DOHH2 (cell line): ENCODE measurements around the gene TMEM214.

ENCODE experiments used
- H3F3A ChIP-seq: fragments of 200-600 bp; sonication (generic), shearing (Covaris generic); 2 replicates; pipeline ENCODE4 v1.6.0; 2016; ENCODE audit warnings: antibody characterized with exemption, mild to moderate bottlenecking; ENCODE audit not compliant: control insufficient read depth, insufficient read depth
- H3K27ac ChIP-seq: fragments of 200-600 bp; sonication (generic); 2 replicates; pipeline ENCODE4 v1.5.1; 2014; ENCODE audit warnings: low read depth, mild to moderate bottlenecking, low read length, moderate library complexity
- H3K27me3 ChIP-seq: fragments of 200-600 bp; sonication (generic); 2 replicates; pipeline ENCODE4 v1.6.1; 2014; ENCODE audit warnings: mild to moderate bottlenecking, low read length, mixed read lengths; ENCODE audit not compliant: control insufficient read depth
- H3K36me3 ChIP-seq: fragments of 200-600 bp; sonication (generic); 2 replicates; pipeline ENCODE4 v1.6.1; 2014; ENCODE audit warnings: mild to moderate bottlenecking, low read length, moderate library complexity, mixed read lengths; ENCODE audit not compliant: control insufficient read depth
- H3K4me1 ChIP-seq: fragments of 200-600 bp; sonication (generic); 2 replicates; pipeline ENCODE4 v1.6.1; 2014; ENCODE audit warnings: mild to moderate bottlenecking, low read length, mixed read lengths; ENCODE audit not compliant: control insufficient read depth
- H3K4me2 ChIP-seq: fragments of 200-600 bp; sonication (generic); 2 replicates; pipeline ENCODE4 v1.6.0; 2014; ENCODE audit warnings: mild to moderate bottlenecking, low read length, moderate library complexity
- H3K4me3 ChIP-seq: fragments of 200-600 bp; sonication (generic); 2 replicates; pipeline ENCODE4 v1.5.1; 2014; ENCODE audit warnings: mild to moderate bottlenecking, low read length, mixed read lengths
- H3K79me2 ChIP-seq: fragments of 200-600 bp; sonication (generic); 2 replicates; pipeline ENCODE4 v1.6.1; 2014; ENCODE audit warnings: mild to moderate bottlenecking, low read length, mixed read lengths; ENCODE audit not compliant: control insufficient read depth
- H3K9me2 ChIP-seq: fragments of 200-600 bp; sonication (generic); replicated peaks from 2 replicates; pipeline ENCODE4 v1.6.1; 2014; ENCODE audit warnings: mild to moderate bottlenecking, low read length, mixed read lengths; ENCODE audit not compliant: control insufficient read depth
- H3K9me3 ChIP-seq: fragments of 200-600 bp; sonication (generic); 2 replicates; pipeline ENCODE4 v1.6.1; 2014; ENCODE audit warnings: antibody characterized with exemption, low read length, mixed read lengths; ENCODE audit not compliant: control insufficient read depth, insufficient read depth
- H4K20me1 ChIP-seq: fragments of 200-600 bp; sonication (generic); 2 replicates; pipeline ENCODE4 v1.6.0; 2014; ENCODE audit warnings: low read depth, mild to moderate bottlenecking, antibody characterized with exemption, low read length, moderate library complexity; ENCODE audit not compliant: control insufficient read depth, insufficient read depth
- EZH2phosphoT487 ChIP-seq: fragments of 200-600 bp; sonication (generic); IDR thresholded peaks from 2 replicates; pipeline ENCODE4 v1.6.1; 2017; ENCODE audit warnings: borderline replicate concordance, mild to moderate bottlenecking, antibody characterized with exemption, low read length, moderate library complexity, mixed read lengths
- TF ChIP-seq, protein P1 (sequence below): fragments of 200-600 bp; sonication (generic); IDR thresholded peaks from one replicate; pipeline ENCODE4 v1.5.1; 2014; ENCODE audit warnings: antibody characterized with exemption, mild to moderate bottlenecking, low read depth, low read length; ENCODE audit not compliant: poor library complexity, severe bottlenecking

The TMEM214 gene

DNA sequence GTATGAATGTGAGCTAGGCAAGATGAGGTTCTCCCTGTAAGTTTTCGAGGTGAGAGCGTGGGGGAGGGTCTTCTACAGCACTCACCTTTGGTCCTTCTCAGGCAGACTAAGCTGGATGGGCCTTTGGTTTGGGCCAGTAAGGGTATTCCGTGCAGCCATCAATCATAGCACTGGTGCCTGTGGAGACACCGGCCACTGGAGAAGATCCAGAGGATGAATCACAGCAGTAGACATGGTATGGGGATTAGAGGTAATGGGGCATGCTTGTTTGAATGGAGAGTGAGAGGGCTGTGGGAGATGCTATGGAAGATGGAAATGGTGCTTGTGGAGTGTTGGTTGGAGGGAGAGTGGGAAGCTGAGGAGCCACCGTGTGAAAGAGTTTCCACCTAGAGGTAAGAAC lies 46.2 kb upstream of the TMEM214 start:
- Histone ChIP-seq H3K4me2 (no peak overlapping the region), H3K36me3 (no peaks in the 10 kb centered on the region), H3K4me3 (no peak overlapping the region), H3K79me2 (no peaks in the 10 kb centered on the region), H3K27me3 (peaks cover 48% of the 10 kb centered on the region), H3K27ac (no peak overlapping the region), H3K9me2 (no peaks in the 10 kb centered on the region), H3K9me3 (no peaks in the 10 kb centered on the region), H3F3A (no peaks in the 10 kb centered on the region), H3K4me1 (no peaks in the 10 kb centered on the region), H4K20me1 (no peaks in the 10 kb centered on the region)
- no peak for TF ChIP-seq EZH2phosphoT487
- TF ChIP-seq, protein P1, sequence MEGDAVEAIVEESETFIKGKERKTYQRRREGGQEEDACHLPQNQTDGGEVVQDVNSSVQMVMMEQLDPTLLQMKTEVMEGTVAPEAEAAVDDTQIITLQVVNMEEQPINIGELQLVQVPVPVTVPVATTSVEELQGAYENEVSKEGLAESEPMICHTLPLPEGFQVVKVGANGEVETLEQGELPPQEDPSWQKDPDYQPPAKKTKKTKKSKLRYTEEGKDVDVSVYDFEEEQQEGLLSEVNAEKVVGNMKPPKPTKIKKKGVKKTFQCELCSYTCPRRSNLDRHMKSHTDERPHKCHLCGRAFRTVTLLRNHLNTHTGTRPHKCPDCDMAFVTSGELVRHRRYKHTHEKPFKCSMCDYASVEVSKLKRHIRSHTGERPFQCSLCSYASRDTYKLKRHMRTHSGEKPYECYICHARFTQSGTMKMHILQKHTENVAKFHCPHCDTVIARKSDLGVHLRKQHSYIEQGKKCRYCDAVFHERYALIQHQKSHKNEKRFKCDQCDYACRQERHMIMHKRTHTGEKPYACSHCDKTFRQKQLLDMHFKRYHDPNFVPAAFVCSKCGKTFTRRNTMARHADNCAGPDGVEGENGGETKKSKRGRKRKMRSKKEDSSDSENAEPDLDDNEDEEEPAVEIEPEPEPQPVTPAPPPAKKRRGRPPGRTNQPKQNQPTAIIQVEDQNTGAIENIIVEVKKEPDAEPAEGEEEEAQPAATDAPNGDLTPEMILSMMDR, result no peak

DNA sequence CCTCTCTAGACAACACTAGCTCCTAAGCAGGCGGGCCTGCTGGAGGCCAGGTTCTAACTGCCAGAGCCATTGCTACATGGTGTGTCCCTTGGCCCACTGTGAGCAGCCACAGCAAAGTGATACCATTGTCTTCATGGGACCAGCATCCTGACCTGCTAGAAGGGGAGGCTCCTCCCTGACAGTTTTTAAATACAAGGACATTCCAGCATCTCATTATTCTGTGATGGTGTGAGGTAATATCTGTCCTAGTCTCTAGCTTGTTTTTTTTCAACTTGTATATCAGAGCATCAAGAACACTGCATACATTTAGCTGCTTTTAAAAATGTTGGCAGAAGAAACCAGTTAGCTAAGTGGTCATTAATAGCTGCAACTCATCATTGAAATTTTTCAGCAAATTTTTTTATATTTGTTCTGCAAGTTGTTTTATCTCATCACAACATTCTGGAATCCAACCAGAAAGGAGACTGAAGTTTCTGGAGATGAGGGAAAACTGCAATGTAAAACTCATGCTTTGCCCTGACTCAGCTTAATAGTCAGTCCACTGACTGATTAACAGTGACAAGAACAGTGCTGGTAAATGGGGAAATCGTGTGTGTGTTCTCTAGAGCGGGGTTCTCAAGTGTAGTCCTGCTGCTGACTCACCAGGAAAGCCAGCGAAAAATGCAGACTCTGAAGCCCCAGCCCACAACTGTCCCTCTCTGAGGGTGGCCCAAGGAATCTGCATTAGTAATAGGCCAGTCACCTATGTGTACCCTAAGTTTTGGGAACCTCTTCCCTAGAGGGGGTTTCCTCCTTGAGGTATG lies 44.5 kb upstream of the TMEM214 start:
- H3K9me3 ChIP-seq, result no peaks in the 10 kb centered on the region
- H3K79me2 ChIP-seq, result no peaks in the 10 kb centered on the region
- TF ChIP-seq, protein P1, result no peak
- TF ChIP-seq EZH2phosphoT487, result no peak
- H3K9me2 ChIP-seq, result no peaks in the 10 kb centered on the region
- H3K4me3 ChIP-seq, result no peak overlapping the region
- no peaks in the 10 kb centered on the region for H3K36me3 ChIP-seq
- H3K4me2 ChIP-seq, result no peak overlapping the region
- no peaks in the 10 kb centered on the region for H3K4me1 ChIP-seq
- H4K20me1 ChIP-seq, result no peaks in the 10 kb centered on the region
- H3F3A ChIP-seq, result no peaks in the 10 kb centered on the region
- H3K27me3 ChIP-seq, result peaks cover 53% of the 10 kb centered on the region
- H3K27ac ChIP-seq, result no peak overlapping the region

DNA sequence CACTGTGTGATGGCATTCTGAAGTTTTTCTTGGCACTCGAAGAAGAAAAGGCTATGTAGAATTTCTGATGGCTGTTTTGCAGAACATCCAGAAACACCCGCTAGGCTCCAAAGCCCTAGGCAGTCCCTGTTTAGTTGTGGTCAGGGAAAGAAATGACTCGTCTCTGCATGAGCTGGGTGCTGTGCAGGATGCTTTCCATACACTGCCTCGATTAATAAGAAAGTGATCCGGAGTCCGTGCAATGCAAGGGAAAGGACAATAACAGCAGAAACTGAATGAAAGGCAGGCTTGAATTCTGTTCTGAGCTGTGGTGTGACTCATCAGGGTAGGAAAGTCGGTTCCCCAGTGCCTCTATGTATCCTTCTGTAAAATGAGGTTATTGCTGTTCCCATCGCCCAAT lies 43.6 kb upstream of the TMEM214 start:
- no peaks in the 10 kb centered on the region for H3K9me2 ChIP-seq
- no peak overlapping the region for H3K4me3 ChIP-seq
- H3K36me3 ChIP-seq, result no peaks in the 10 kb centered on the region
- H3K4me2 ChIP-seq, result no peak overlapping the region
- no peaks in the 10 kb centered on the region for H3K79me2 ChIP-seq
- no peaks in the 10 kb centered on the region for H3K9me3 ChIP-seq
- H4K20me1 ChIP-seq, result no peaks in the 10 kb centered on the region
- H3K4me1 ChIP-seq, result no peaks in the 10 kb centered on the region
- H3K27me3 ChIP-seq, result peaks cover 62% of the 10 kb centered on the region
- TF ChIP-seq, protein P1, result no peak
- TF ChIP-seq EZH2phosphoT487, result no peak
- H3K27ac ChIP-seq, result no peak overlapping the region
- no peaks in the 10 kb centered on the region for H3F3A ChIP-seq

DNA sequence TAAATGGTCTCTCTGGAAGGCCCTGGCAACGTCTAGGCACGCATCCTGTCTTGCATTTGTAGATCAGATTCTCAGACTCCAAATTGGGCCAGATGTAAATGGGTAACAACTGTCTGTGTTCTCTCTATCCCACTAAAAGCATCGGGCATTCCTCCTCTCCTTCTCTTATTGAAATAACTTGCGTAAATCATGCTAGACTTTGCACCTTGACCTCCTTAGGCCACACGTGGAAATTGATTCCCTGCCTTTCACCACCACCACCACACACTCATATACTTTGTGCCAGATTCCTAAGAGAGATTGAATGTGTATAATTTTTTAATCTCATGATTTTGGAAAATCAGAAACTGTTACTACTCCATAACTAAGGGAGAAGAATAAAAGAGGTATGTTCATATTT lies 41.0 kb upstream of the TMEM214 start:
- no peaks in the 10 kb centered on the region for H4K20me1 ChIP-seq
- no peaks in the 10 kb centered on the region for H3K9me2 ChIP-seq
- no peaks in the 10 kb centered on the region for H3K79me2 ChIP-seq
- no peak overlapping the region for H3K4me3 ChIP-seq
- TF ChIP-seq, protein P1, result no peak
- no peak for TF ChIP-seq EZH2phosphoT487
- no peaks in the 10 kb centered on the region for H3K9me3 ChIP-seq
- no peaks in the 10 kb centered on the region for H3F3A ChIP-seq
- peaks cover 48% of the 10 kb centered on the region for H3K27me3 ChIP-seq
- no peaks in the 10 kb centered on the region for H3K36me3 ChIP-seq
- H3K27ac ChIP-seq, result no peak overlapping the region
- no peak overlapping the region for H3K4me2 ChIP-seq
- no peaks in the 10 kb centered on the region for H3K4me1 ChIP-seq
